SU-DHL-6 (cell line): ENCODE data around the gene SIGLEC9.

ENCODE experiments used
- H2AFZ ChIP-seq: fragments of 200-600 bp; sonication (generic); 2 replicates; pipeline ENCODE4 v1.6.1; 2014; ENCODE audit warnings: low read depth, mild to moderate bottlenecking, moderate library complexity, mixed read lengths, antibody characterized with exemption, low read length; ENCODE audit not compliant: severe bottlenecking
- H3F3A ChIP-seq: fragments of 200-600 bp; shearing (Covaris generic); 2 replicates; pipeline ENCODE4 v1.6.0; 2016; ENCODE audit warnings: antibody characterized with exemption, mild to moderate bottlenecking; ENCODE audit not compliant: insufficient read depth
- H3K27ac ChIP-seq: fragments of 200-600 bp; sonication (generic); 2 replicates; pipeline ENCODE4 v1.5.1; 2016; ENCODE audit warnings: low read depth, mild to moderate bottlenecking, low read length, moderate library complexity, mixed read lengths
- H3K27me3 ChIP-seq: fragments of 200-600 bp; sonication (generic), shearing (Covaris generic); 2 replicates; pipeline ENCODE4 v1.6.0; 2014; ENCODE audit warnings: mild to moderate bottlenecking, low read length
- H3K36me3 ChIP-seq: fragments of 200-600 bp; sonication (generic); 2 replicates; pipeline ENCODE4 v1.6.1; 2014; ENCODE audit warnings: mild to moderate bottlenecking, low read length, mixed read lengths
- H3K4me2 ChIP-seq: fragments of 300-600, 200-600 bp; shearing (Covaris generic), sonication (generic); 2 replicates; pipeline ENCODE4 v1.6.0; 2014; ENCODE audit warnings: low read length, low read depth, mild to moderate bottlenecking; ENCODE audit not compliant: poor library complexity, severe bottlenecking
- H3K4me3 ChIP-seq: fragments of 200-600 bp; sonication (generic); 2 replicates; pipeline ENCODE4 v1.5.1; 2014; ENCODE audit warnings: antibody characterized with exemption, low read length, mild to moderate bottlenecking, mixed read lengths; ENCODE audit not compliant: insufficient read depth, poor library complexity, severe bottlenecking
- H3K79me2 ChIP-seq: fragments of 200-600 bp; sonication (generic); 2 replicates; pipeline ENCODE4 v1.6.1; 2014; ENCODE audit warnings: mild to moderate bottlenecking, low read length, moderate library complexity; ENCODE audit not compliant: insufficient read depth
- H3K9ac ChIP-seq: fragments of 200-600 bp; sonication (generic); 2 replicates; pipeline ENCODE4 v1.7.0; 2014; ENCODE audit warnings: mild to moderate bottlenecking, low read length
- H3K9me2 ChIP-seq: fragments of 200-600 bp; sonication (generic); replicated peaks from 2 replicates; pipeline ENCODE4 v1.6.1; 2014; ENCODE audit warnings: low read length; ENCODE audit not compliant: insufficient read depth
- H3K9me3 ChIP-seq: fragments of 200-600 bp; sonication (generic); 2 replicates; pipeline ENCODE4 v1.6.1; 2014; ENCODE audit warnings: low read length, mixed read lengths; ENCODE audit not compliant: insufficient read depth
- H4K20me1 ChIP-seq: fragments of 200-600 bp; sonication (generic); 2 replicates; pipeline ENCODE4 v1.6.1; 2014; ENCODE audit warnings: low read depth, mild to moderate bottlenecking, antibody characterized with exemption, low read length, moderate library complexity, mixed read lengths
- CTCF ChIP-seq: fragments of 200-600 bp; sonication (generic); IDR thresholded peaks from one replicate; pipeline ENCODE4 v1.5.1; 2017; ENCODE audit warnings: antibody characterized with exemption, mild to moderate bottlenecking, low read length, moderate library complexity; ENCODE audit not compliant: insufficient read depth, poor library complexity, severe bottlenecking
- EZH2phosphoT487 ChIP-seq: fragments of 200-600 bp; sonication (generic), shearing (Covaris generic); conservative IDR thresholded peaks from 2 replicates; pipeline ENCODE4 v1.6.1; 2018; ENCODE audit warnings: mild to moderate bottlenecking, antibody characterized with exemption, low read length, moderate library complexity, mixed read lengths

Gene SIGLEC9

GRCh38 chr19:51107406-51108065, 17.2 kb upstream of the SIGLEC9 start:
- H3K9ac ChIP-seq = peak overlapping the region; percentile 79
- peaks cover 23% of the 10 kb centered on the region for H3K79me2 ChIP-seq
- H3K27me3 ChIP-seq = no peaks in the 10 kb centered on the region
- H3K36me3 ChIP-seq = no peaks in the 10 kb centered on the region
- no peaks in the 10 kb centered on the region for H3K9me2 ChIP-seq
- TF ChIP-seq EZH2phosphoT487 = no peak
- peak overlapping the region; percentile 58 for H2AFZ ChIP-seq
- 0 out of 2 replicates have a peak overlapping the region, but pooled peaks have one; percentile 27 for H3K27ac ChIP-seq
- no peaks in the 10 kb centered on the region for H3F3A ChIP-seq
- H3K9me3 ChIP-seq = no peaks in the 10 kb centered on the region
- peak overlapping the region; percentile 68 for H3K4me2 ChIP-seq
- H4K20me1 ChIP-seq = no peaks in the 10 kb centered on the region
- H3K4me3 ChIP-seq = peak overlapping the region; percentile 76

GRCh38 chr19:51108066-51108804, 16.5 kb upstream of the SIGLEC9 start, which contains the start of gene CTU1:
TSS of gene CTU1 (minus strand) at chr19:51108409. CDS start at chr19:51104569, 3,840 bp downstream.
- TF ChIP-seq CTCF (no peak), EZH2phosphoT487 (no peak)
- no peaks in the 10 kb centered on the region for H3K9me2 ChIP-seq
- no peaks in the 10 kb centered on the region for H3K27me3 ChIP-seq
- peak within 1 kb of the TSS; percentile 85 for H2AFZ ChIP-seq
- H3K4me2 ChIP-seq = peak within 1 kb of the TSS; percentile 68
- H3K9me3 ChIP-seq = no peaks in the 10 kb centered on the region
- peak within 1 kb of the TSS; percentile 79 for H3K9ac ChIP-seq
- H3F3A ChIP-seq = no peaks in the 10 kb centered on the region
- peak within 1 kb of the TSS; percentile 76 for H3K4me3 ChIP-seq
- H4K20me1 ChIP-seq = no peaks in the 10 kb centered on the region
- no peaks in the 10 kb centered on the region for H3K36me3 ChIP-seq
- H3K79me2 ChIP-seq = peaks cover 23% of the 10 kb centered on the region
- 0 out of 2 replicates have a peak within 1 kb of the TSS, but pooled peaks have one; percentile 27 for H3K27ac ChIP-seq

GRCh38 chr19:51108805-51109146, 15.9 kb upstream of the SIGLEC9 start:
- TF ChIP-seq EZH2phosphoT487 (no peak), CTCF (no peak)
- H3K9me3 ChIP-seq = no peaks in the 10 kb centered on the region
- H2AFZ ChIP-seq = peak overlapping the region; percentile 85
- H3K9ac ChIP-seq = peak overlapping the region; percentile 35; the same call in 1 of the 2 replicates
- no peaks in the 10 kb centered on the region for H3K36me3 ChIP-seq
- H3K4me3 ChIP-seq = peak overlapping the region; percentile 50
- no peaks in the 10 kb centered on the region for H3F3A ChIP-seq
- H3K4me2 ChIP-seq = peak overlapping the region; percentile 68
- peaks cover 23% of the 10 kb centered on the region for H3K79me2 ChIP-seq
- no peaks in the 10 kb centered on the region for H3K27me3 ChIP-seq
- H4K20me1 ChIP-seq = no peaks in the 10 kb centered on the region
- H3K27ac ChIP-seq = no peak overlapping the region
- H3K9me2 ChIP-seq = no peaks in the 10 kb centered on the region

- Histone ChIP-seq H3K4me2 (no peak overlapping the region), H2AFZ (no peak overlapping the region), H3K9me3 (no peaks in the 10 kb centered on the region), H3K27ac (no peak overlapping the region), H3K27me3 (no peaks in the 10 kb centered on the region), H4K20me1 (no peaks in the 10 kb centered on the region), H3K4me3 (no peak overlapping the region), H3K79me2 (peaks cover 19% of the 10 kb centered on the region), H3K9me2 (no peaks in the 10 kb centered on the region), H3K9ac (no peak overlapping the region), H3F3A (no peaks in the 10 kb centered on the region), H3K36me3 (no peaks in the 10 kb centered on the region)
- TF ChIP-seq EZH2phosphoT487 = no peak
- no peak for TF ChIP-seq CTCF
Observed at GRCh38 chr19:51110666-51110971, 14.1 kb upstream of the SIGLEC9 start.
